ENCODE measurements around the gene LHFPL3. TPM values are rescaled to one million over a fixed set of nuclear protein-coding genes. Genes with fewer than 3 reads are reported as not detected.

Gene LHFPL3
- polyA plus RNA-seq, 1 of the 3 experiments (the other 2 are of a cell fraction) = not detected

- peaks cover 0 to 2% of the 10 kb centered on the region in 2 experiments; a peak in 1 of 4 replicates for H3K4me1 ChIP-seq (ENCODE audit: control insufficient read depth in 1 of 2, insufficient read depth in 2 of 2, low read depth in 1 of 2, low read length in 1 of 2)
- no peak overlapping the region for H3K4me2 ChIP-seq
- H3F3A ChIP-seq (replicated peaks; ENCODE audit: insufficient read depth) = no peaks in the 10 kb centered on the region
- no peak for TF ChIP-seq MXI1 (IDR thresholded peaks at IDR 0.05; ENCODE audit: low read depth, low read length)
- peak; percentile 65 for TF ChIP-seq GATA2 (CRISPR knock-in tag; IDR thresholded peaks at IDR 0.05)
- no peak overlapping the region for H3K27ac ChIP-seq (ENCODE audit: low read depth in 2 of 2, low read length in 1 of 2)
- ChIA-PET CTCF (interaction anchor here (0.5 to 8.2 kb wide), 8 partner anchors 8 to 1153 kb away, joined by 3 to 68 read pairs (median 3); no protein-coding TSS in a partner anchor), POLR2A (no interaction called here)
- H4K20me1 ChIP-seq (ENCODE audit: insufficient read depth) = no peaks in the 10 kb centered on the region
- no peak for DNase-seq
- 34% methylated on average over 1 of the region's 1 CpG for WGBS (ENCODE audit: low lambda C conversion rate)
- no peak overlapping the region for H3K4me3 ChIP-seq (ENCODE audit: low read depth in 2 of 2, low read length in 1 of 2)
- no peak overlapping the region for H3K9ac ChIP-seq
- no peaks in the 10 kb centered on the region for H3K27me3 ChIP-seq (ENCODE audit: insufficient read depth)
- no peaks in the 10 kb centered on the region for H3K79me2 ChIP-seq (ENCODE audit: insufficient read depth)
- no peak overlapping the region for H2AFZ ChIP-seq (ENCODE audit: low read depth)
- no peaks in the 10 kb centered on the region for H3K36me3 ChIP-seq (replicated peaks in 1 of 2; ENCODE audit: control insufficient read depth in 1 of 2, insufficient read depth in 2 of 2, low read length in 1 of 2)
- no peaks in the 10 kb centered on the region for H3K9me2 ChIP-seq
- H3K9me3 ChIP-seq = no peaks in the 10 kb centered on the region
Observed at GRCh38 chr7:104657134-104657533, 328.7 kb downstream of the LHFPL3 start.

GRCh38 chr7:104661575-104661974, 333.2 kb downstream of the LHFPL3 start:
- H3K4me2 ChIP-seq = no peak overlapping the region
- H3K79me2 ChIP-seq (ENCODE audit: insufficient read depth) = no peaks in the 10 kb centered on the region
- no peaks in the 10 kb centered on the region for H3K27me3 ChIP-seq (ENCODE audit: insufficient read depth)
- CTCF ChIA-PET = no interaction called here
- no peaks in the 10 kb centered on the region for H3K9me3 ChIP-seq
- no peak overlapping the region for H3K27ac ChIP-seq (ENCODE audit: low read depth in 2 of 2, low read length in 1 of 2)
- H3K9ac ChIP-seq = no peak overlapping the region
- DNase-seq = no peak
- whole genome bisulfite sequencing (ENCODE audit: low lambda C conversion rate) = 6% methylated on average over 5 of the region's 5 CpGs
- POLR2A ChIA-PET = no interaction called here
- H3K4me3 ChIP-seq (ENCODE audit: low read depth in 2 of 2, low read length in 1 of 2) = no peak overlapping the region
- H4K20me1 ChIP-seq (ENCODE audit: insufficient read depth) = no peaks in the 10 kb centered on the region
- peaks cover 0 to 2% of the 10 kb centered on the region in 2 experiments; a peak in 1 of 4 replicates for H3K4me1 ChIP-seq (ENCODE audit: control insufficient read depth in 1 of 2, insufficient read depth in 2 of 2, low read depth in 1 of 2, low read length in 1 of 2)
- no peaks in the 10 kb centered on the region for H3K9me2 ChIP-seq
- no peaks in the 10 kb centered on the region for H3K36me3 ChIP-seq (replicated peaks in 1 of 2; ENCODE audit: control insufficient read depth in 1 of 2, insufficient read depth in 2 of 2, low read length in 1 of 2)
- H2AFZ ChIP-seq (ENCODE audit: low read depth) = no peak overlapping the region
- TF ChIP-seq MEF2A (IDR thresholded peaks at IDR 0.05; ENCODE audit: borderline replicate concordance, low read depth) (no peak), EZH2phosphoT487 (IDR thresholded peaks at IDR 0.05; ENCODE audit: borderline replicate concordance, low read depth) (no peak), TAF1 (IDR thresholded peaks at IDR 0.05; ENCODE audit: borderline replicate concordance, low read depth, low read length) (no peak), REST (IDR thresholded peaks at IDR 0.05; ENCODE audit: low read depth, low read length) (no peak), MAX (IDR thresholded peaks at IDR 0.05; ENCODE audit: low read depth) (no peak)
- TF ChIP-seq, protein P1, sequence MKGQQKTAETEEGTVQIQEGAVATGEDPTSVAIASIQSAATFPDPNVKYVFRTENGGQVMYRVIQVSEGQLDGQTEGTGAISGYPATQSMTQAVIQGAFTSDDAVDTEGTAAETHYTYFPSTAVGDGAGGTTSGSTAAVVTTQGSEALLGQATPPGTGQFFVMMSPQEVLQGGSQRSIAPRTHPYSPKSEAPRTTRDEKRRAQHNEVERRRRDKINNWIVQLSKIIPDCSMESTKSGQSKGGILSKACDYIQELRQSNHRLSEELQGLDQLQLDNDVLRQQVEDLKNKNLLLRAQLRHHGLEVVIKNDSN (IDR thresholded peaks at IDR 0.05; ENCODE audit: borderline replicate concordance, low read depth) = no peak
- H3F3A ChIP-seq (replicated peaks; ENCODE audit: insufficient read depth) = no peaks in the 10 kb centered on the region

Data from SK-N-SH (cell line).